ENCODE measurements around the gene ZNF385B. TPM values are rescaled to one million over a fixed set of nuclear protein-coding genes. Genes with fewer than 3 reads are reported as not detected.
A peak's percentile ranks its signal among the peaks of the same experiment; 100 is the strongest.

ZNF385B gene
- polyA plus RNA-seq, 4 donors, result 0.21 to 2.3 (median 0.22) TPM; not detected in 1

- DNase-seq (no peak), FAIRE-seq (no peak)
- Histone ChIP-seq H3K27ac (ENCODE audit: low read depth in 1 of 3, low read length in 2 of 3) (no peak overlapping the region), H3K9me3 (ENCODE audit: control insufficient read depth in 2 of 2, insufficient read depth in 1 of 2, low read depth in 1 of 2, low read length in 1 of 2) (no peaks in the 10 kb centered on the region), H3K27me3 (ENCODE audit: control insufficient read depth in 3 of 3, insufficient read depth in 3 of 3, low read length in 3 of 3) (no peaks in the 10 kb centered on the region), H3K4me1 (ENCODE audit: control insufficient read depth in 3 of 3, insufficient read depth in 2 of 3, low read depth in 1 of 3, low read length in 2 of 3) (peaks cover 0 to 5% (median 0%) of the 10 kb centered on the region in 3 donors), H3K4me3 (ENCODE audit: low read depth in 1 of 3, low read length in 3 of 3) (no peak overlapping the region), H3K36me3 (ENCODE audit: control insufficient read depth in 3 of 3, insufficient read depth in 2 of 3, low read depth in 1 of 3, low read length in 3 of 3) (no peaks in the 10 kb centered on the region)
- 41 to 77% (median 44%) methylated on average over 2 of the region's 2 CpGs for WGBS, 3 donors
These were observed 419.9 kb downstream of the ZNF385B start for GRCh38 chr2:179441551-179441950.

- Histone ChIP-seq H3K27ac (ENCODE audit: low read depth in 1 of 3, low read length in 2 of 3) (no peak overlapping the region), H3K9me3 (ENCODE audit: control insufficient read depth in 2 of 2, insufficient read depth in 1 of 2, low read depth in 1 of 2, low read length in 1 of 2) (no peaks in the 10 kb centered on the region), H3K4me3 (ENCODE audit: low read depth in 1 of 3, low read length in 3 of 3) (no peak overlapping the region), H3K36me3 (ENCODE audit: control insufficient read depth in 3 of 3, insufficient read depth in 2 of 3, low read depth in 1 of 3, low read length in 3 of 3) (no peaks in the 10 kb centered on the region), H3K27me3 (ENCODE audit: control insufficient read depth in 3 of 3, insufficient read depth in 3 of 3, low read length in 3 of 3) (no peaks in the 10 kb centered on the region), H3K4me1 (ENCODE audit: control insufficient read depth in 3 of 3, insufficient read depth in 2 of 3, low read depth in 1 of 3, low read length in 2 of 3) (peaks cover 0 to 2% (median 0%) of the 10 kb centered on the region in 3 donors)
- DNase-seq, result peak in 1 of 2 donors; percentile 41
- 66 to 83% (median 82%) methylated on average over 5 of the region's 5 CpGs for WGBS, 3 donors
- FAIRE-seq, result peak; percentile 19
These were observed 420.7 kb downstream of the ZNF385B start for GRCh38 chr2:179440642-179441251.

GRCh38 chr2:179438654-179439053 is 422.8 kb downstream of the ZNF385B start:
- FAIRE-seq, result no peak
- 50 to 58% (median 53%) methylated on average over 4 of the region's 4 CpGs for WGBS, 3 donors

GRCh38 chr2:179437430-179437829 is 424.0 kb downstream of the ZNF385B start:
- H3K4me1 ChIP-seq (ENCODE audit: control insufficient read depth in 3 of 3, insufficient read depth in 2 of 3, low read depth in 1 of 3, low read length in 2 of 3), result no peaks in the 10 kb centered on the region
- DNase-seq (no peak), FAIRE-seq (no peak)

More at GRCh38 chr2:179438654-179439053, 422.8 kb downstream of the ZNF385B start:
- DNase-seq, result no peak
- H3K27me3 ChIP-seq (ENCODE audit: control insufficient read depth in 3 of 3, insufficient read depth in 3 of 3, low read length in 3 of 3), result no peaks in the 10 kb centered on the region
- H3K4me3 ChIP-seq (ENCODE audit: low read depth in 1 of 3, low read length in 3 of 3), result no peak overlapping the region
- H3K9me3 ChIP-seq (ENCODE audit: control insufficient read depth in 2 of 2, insufficient read depth in 1 of 2, low read depth in 1 of 2, low read length in 1 of 2), result no peaks in the 10 kb centered on the region
- no peak overlapping the region for H3K27ac ChIP-seq (ENCODE audit: low read depth in 1 of 3, low read length in 2 of 3)
- no peaks in the 10 kb centered on the region for H3K36me3 ChIP-seq (ENCODE audit: control insufficient read depth in 3 of 3, insufficient read depth in 2 of 3, low read depth in 1 of 3, low read length in 3 of 3)
- H3K4me1 ChIP-seq (ENCODE audit: control insufficient read depth in 3 of 3, insufficient read depth in 2 of 3, low read depth in 1 of 3, low read length in 2 of 3), result peaks cover 0 to 2% (median 0%) of the 10 kb centered on the region in 3 donors

GRCh38 chr2:179435566-179435965 is 425.8 kb downstream of the ZNF385B start:
- DNase-seq (no peak), FAIRE-seq (no peak)
- Histone ChIP-seq H3K27ac (ENCODE audit: low read depth in 1 of 3, low read length in 2 of 3) (no peak overlapping the region), H3K4me3 (ENCODE audit: low read depth in 1 of 3, low read length in 3 of 3) (no peak overlapping the region), H3K9me3 (ENCODE audit: control insufficient read depth in 2 of 2, insufficient read depth in 1 of 2, low read depth in 1 of 2, low read length in 1 of 2) (no peaks in the 10 kb centered on the region), H3K27me3 (ENCODE audit: control insufficient read depth in 3 of 3, insufficient read depth in 3 of 3, low read length in 3 of 3) (no peaks in the 10 kb centered on the region), H3K4me1 (ENCODE audit: control insufficient read depth in 3 of 3, insufficient read depth in 2 of 3, low read depth in 1 of 3, low read length in 2 of 3) (no peaks in the 10 kb centered on the region), H3K36me3 (ENCODE audit: control insufficient read depth in 3 of 3, insufficient read depth in 2 of 3, low read depth in 1 of 3, low read length in 3 of 3) (no peaks in the 10 kb centered on the region)
- WGBS, 3 donors, result 68 to 81% (median 77%) methylated on average over 2 of the region's 2 CpGs

More at GRCh38 chr2:179437430-179437829, 424.0 kb downstream of the ZNF385B start:
- H3K4me3 ChIP-seq (ENCODE audit: low read depth in 1 of 3, low read length in 3 of 3), result no peak overlapping the region
- H3K27ac ChIP-seq (ENCODE audit: low read depth in 1 of 3, low read length in 2 of 3), result no peak overlapping the region
- no peaks in the 10 kb centered on the region for H3K36me3 ChIP-seq (ENCODE audit: control insufficient read depth in 3 of 3, insufficient read depth in 2 of 3, low read depth in 1 of 3, low read length in 3 of 3)
- no peaks in the 10 kb centered on the region for H3K9me3 ChIP-seq (ENCODE audit: control insufficient read depth in 2 of 2, insufficient read depth in 1 of 2, low read depth in 1 of 2, low read length in 1 of 2)
- WGBS, 3 donors, result 79 to 94% (median 87%) methylated on average over 3 of the region's 3 CpGs
- no peaks in the 10 kb centered on the region for H3K27me3 ChIP-seq (ENCODE audit: control insufficient read depth in 3 of 3, insufficient read depth in 3 of 3, low read length in 3 of 3)

GRCh38 chr2:179435000-179435399 is 426.4 kb downstream of the ZNF385B start:
- Histone ChIP-seq H3K4me1 (ENCODE audit: control insufficient read depth in 3 of 3, insufficient read depth in 2 of 3, low read depth in 1 of 3, low read length in 2 of 3) (no peaks in the 10 kb centered on the region), H3K27ac (ENCODE audit: low read depth in 1 of 3, low read length in 2 of 3) (no peak overlapping the region), H3K36me3 (ENCODE audit: control insufficient read depth in 3 of 3, insufficient read depth in 2 of 3, low read depth in 1 of 3, low read length in 3 of 3) (no peaks in the 10 kb centered on the region), H3K9me3 (ENCODE audit: control insufficient read depth in 2 of 2, insufficient read depth in 1 of 2, low read depth in 1 of 2, low read length in 1 of 2) (no peaks in the 10 kb centered on the region), H3K27me3 (ENCODE audit: control insufficient read depth in 3 of 3, insufficient read depth in 3 of 3, low read length in 3 of 3) (no peaks in the 10 kb centered on the region), H3K4me3 (ENCODE audit: low read depth in 1 of 3, low read length in 3 of 3) (no peak overlapping the region)
- DNase-seq (no peak), FAIRE-seq (no peak)
- WGBS, 3 donors, result 79 to 87% (median 83%) methylated on average over 4 of the region's 4 CpGs

DNA sequence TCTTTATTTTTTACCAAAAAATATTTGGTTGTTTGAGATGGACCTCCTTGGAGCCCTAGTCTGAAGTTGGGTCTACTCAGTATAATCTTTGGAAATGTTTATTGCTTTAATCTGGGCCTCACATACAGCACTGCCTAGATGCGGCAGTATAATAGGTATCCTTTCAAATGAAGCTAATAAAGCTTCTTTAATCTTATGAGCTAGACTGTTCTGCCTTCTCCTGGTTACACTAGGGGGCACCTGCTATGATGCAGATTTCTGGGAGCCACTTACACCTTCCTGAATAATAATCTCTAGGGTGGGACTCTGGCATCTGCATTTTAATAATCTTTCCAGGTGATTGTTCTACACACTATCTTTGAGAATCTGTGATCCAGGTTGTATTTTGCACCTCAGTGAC is 427.1 kb downstream of the ZNF385B start:
- DNase-seq (no peak), FAIRE-seq (no peak)
- no peaks in the 10 kb centered on the region for H3K4me1 ChIP-seq (ENCODE audit: control insufficient read depth in 3 of 3, insufficient read depth in 2 of 3, low read depth in 1 of 3, low read length in 2 of 3)
- H3K9me3 ChIP-seq (ENCODE audit: control insufficient read depth in 2 of 2, insufficient read depth in 1 of 2, low read depth in 1 of 2, low read length in 1 of 2), result no peaks in the 10 kb centered on the region
- H3K27ac ChIP-seq (ENCODE audit: low read depth in 1 of 3, low read length in 2 of 3), result no peak overlapping the region
- no peaks in the 10 kb centered on the region for H3K27me3 ChIP-seq (ENCODE audit: control insufficient read depth in 3 of 3, insufficient read depth in 3 of 3, low read length in 3 of 3)
- WGBS, 3 donors, result 85 to 97% (median 92%) methylated on average over 1 of the region's 1 CpG
- H3K4me3 ChIP-seq (ENCODE audit: low read depth in 1 of 3, low read length in 3 of 3), result no peak overlapping the region
- no peaks in the 10 kb centered on the region for H3K36me3 ChIP-seq (ENCODE audit: control insufficient read depth in 3 of 3, insufficient read depth in 2 of 3, low read depth in 1 of 3, low read length in 3 of 3)

DNA sequence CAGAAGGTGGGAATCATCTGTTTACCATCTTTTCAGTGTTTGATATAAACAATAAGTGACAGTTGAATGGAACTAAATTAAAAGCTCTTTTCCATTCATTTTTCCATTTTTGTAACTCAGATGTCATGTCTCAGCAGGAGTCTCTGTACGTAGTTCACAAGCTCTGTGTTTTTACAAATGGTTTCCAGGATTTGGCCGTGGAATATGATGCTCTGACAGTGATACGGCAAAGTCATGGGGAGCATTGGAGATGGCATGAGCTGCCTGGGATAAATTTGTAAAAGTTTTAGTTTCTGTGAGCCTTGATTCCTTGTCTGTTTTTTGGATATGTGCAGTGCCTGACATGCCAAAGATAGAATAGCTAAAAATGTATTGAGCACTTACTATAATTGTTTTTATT is 428.7 kb downstream of the ZNF385B start:
- WGBS, 3 donors, result 82 to 92% (median 85%) methylated on average over 3 of the region's 3 CpGs
- FAIRE-seq (no peak), DNase-seq (no peak)
- H3K9me3 ChIP-seq (ENCODE audit: control insufficient read depth in 2 of 2, insufficient read depth in 1 of 2, low read depth in 1 of 2, low read length in 1 of 2), result no peaks in the 10 kb centered on the region
- H3K27me3 ChIP-seq (ENCODE audit: control insufficient read depth in 3 of 3, insufficient read depth in 3 of 3, low read length in 3 of 3), result no peaks in the 10 kb centered on the region
- H3K36me3 ChIP-seq (ENCODE audit: control insufficient read depth in 3 of 3, insufficient read depth in 2 of 3, low read depth in 1 of 3, low read length in 3 of 3), result no peaks in the 10 kb centered on the region
- H3K4me1 ChIP-seq (ENCODE audit: control insufficient read depth in 3 of 3, insufficient read depth in 2 of 3, low read depth in 1 of 3, low read length in 2 of 3), result no peaks in the 10 kb centered on the region
- H3K27ac ChIP-seq (ENCODE audit: low read depth in 1 of 3, low read length in 2 of 3), result no peak overlapping the region
- no peak overlapping the region for H3K4me3 ChIP-seq (ENCODE audit: low read depth in 1 of 3, low read length in 3 of 3)

GRCh38 chr2:179429597-179429996 is 431.8 kb downstream of the ZNF385B start:
- Histone ChIP-seq H3K36me3 (ENCODE audit: control insufficient read depth in 3 of 3, insufficient read depth in 2 of 3, low read depth in 1 of 3, low read length in 3 of 3) (no peaks in the 10 kb centered on the region), H3K27ac (ENCODE audit: low read depth in 1 of 3, low read length in 2 of 3) (no peak overlapping the region), H3K4me3 (ENCODE audit: low read depth in 1 of 3, low read length in 3 of 3) (no peak overlapping the region), H3K4me1 (ENCODE audit: control insufficient read depth in 3 of 3, insufficient read depth in 2 of 3, low read depth in 1 of 3, low read length in 2 of 3) (no peaks in the 10 kb centered on the region), H3K27me3 (ENCODE audit: control insufficient read depth in 3 of 3, insufficient read depth in 3 of 3, low read length in 3 of 3) (no peaks in the 10 kb centered on the region), H3K9me3 (ENCODE audit: control insufficient read depth in 2 of 2, insufficient read depth in 1 of 2, low read depth in 1 of 2, low read length in 1 of 2) (no peaks in the 10 kb centered on the region)
- no peak for DNase-seq
- WGBS, 3 donors, result 71 to 89% (median 82%) methylated on average over 2 of the region's 2 CpGs
- FAIRE-seq, result no peak
